Liver (tissue), 3 donors: ENCODE measurements around the gene LRRC7.

Experiments used
- ATF3 ChIP-seq: IDR thresholded peaks from 2 replicates; pipeline ENCODE4 v1.6.1; 2016; ENCODE audit warnings: antibody characterized with exemption
- CTCF ChIP-seq: fragments of 150-350 bp; IDR thresholded peaks from 2 replicates; pipeline ENCODE4 v1.5.1; 2017; ENCODE audit warnings: improper control_type of control experiment, low read depth, low read length; ENCODE audit not compliant: missing input control
- EGR1 ChIP-seq, 2 donors: IDR thresholded peaks; 2 replicates each; pipeline ENCODE4 v1.6.1; 2016 to 2018; ENCODE audit warnings: antibody characterized with exemption in 2 of 2, low read depth in 2 of 2
- JUND ChIP-seq, 2 donors: IDR thresholded peaks; 2 replicates each; pipeline ENCODE4 v1.6.1; 2016; ENCODE audit warnings: antibody characterized with exemption in 2 of 2
- MAX ChIP-seq: IDR thresholded peaks from 2 replicates; pipeline ENCODE4 v1.6.1; 2016; ENCODE audit warnings: antibody characterized with exemption
- RAD21 ChIP-seq, 2 donors: IDR thresholded peaks; 2 replicates each; pipeline ENCODE4 v1.6.1; 2016; ENCODE audit warnings: antibody characterized with exemption in 2 of 2, mild to moderate bottlenecking in 2 of 2
- REST ChIP-seq: IDR thresholded peaks from 2 replicates; pipeline ENCODE4 v1.6.1; 2016; ENCODE audit warnings: antibody characterized with exemption, mild to moderate bottlenecking
- SP1 ChIP-seq: IDR thresholded peaks from 2 replicates; pipeline ENCODE4 v1.6.1; 2018; ENCODE audit warnings: antibody characterized with exemption, mild to moderate bottlenecking
- TAF1 ChIP-seq: conservative IDR thresholded peaks from 2 replicates; pipeline ENCODE4 v1.6.1; 2016; ENCODE audit warnings: antibody characterized with exemption, mild to moderate bottlenecking
- YY1 ChIP-seq: IDR thresholded peaks from 2 replicates; pipeline ENCODE4 v1.6.1; 2016; ENCODE audit warnings: antibody characterized with exemption, mild to moderate bottlenecking
- donor health status: healthy.
- donor health status: healthy.

GRCh38 chr1:69523032-69523431 is 44.7 kb upstream of the LRRC7 start:
- TF ChIP-seq ATF3 (no peak), CTCF (no peak), REST (no peak), JUND (IDR thresholded peaks at IDR 0.05) (no peak), YY1 (no peak), SP1 (no peak), TAF1 (no peak), RAD21 (IDR thresholded peaks at IDR 0.05) (no peak), MAX (no peak), EGR1 (IDR thresholded peaks at IDR 0.05; ENCODE audit: low read depth in 2 of 2) (no peak)
